SU-DHL-6 (cell line): ENCODE data around the gene FBXO10.

Experiments used
- EZH2phosphoT487 ChIP-seq: fragments of 200-600 bp; sonication (generic), shearing (Covaris generic); conservative IDR thresholded peaks from 2 replicates; pipeline ENCODE4 v1.6.1; 2018; ENCODE audit warnings: mild to moderate bottlenecking, antibody characterized with exemption, low read length, moderate library complexity, mixed read lengths
- TF ChIP-seq, protein P1 (sequence below): fragments of 200-600 bp; sonication (generic); IDR thresholded peaks from one replicate; pipeline ENCODE4 v1.5.1; 2017; ENCODE audit warnings: antibody characterized with exemption, mild to moderate bottlenecking, low read length, moderate library complexity; ENCODE audit not compliant: insufficient read depth, poor library complexity, severe bottlenecking

DNA sequence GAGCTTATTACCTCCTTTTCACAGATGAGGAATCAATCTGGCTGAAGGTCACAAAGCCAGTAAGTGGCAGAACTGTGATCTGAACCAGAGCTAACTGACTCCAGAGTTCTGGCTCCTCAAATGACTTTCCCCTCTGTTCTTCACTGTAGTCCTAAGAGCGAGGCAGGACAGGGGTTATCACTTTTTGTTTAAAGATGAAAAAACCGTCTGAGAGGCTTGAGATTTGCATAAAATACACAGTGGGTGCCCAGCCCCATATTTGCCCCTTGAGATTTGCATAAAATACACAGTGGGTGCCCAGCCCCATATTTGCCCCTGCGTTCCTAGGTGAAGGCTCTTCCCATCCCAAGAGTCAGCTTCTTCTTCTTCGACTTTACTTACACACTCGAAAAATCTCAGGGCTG, 667 bp downstream of the FBXO10 start:
- TF ChIP-seq, protein P1, sequence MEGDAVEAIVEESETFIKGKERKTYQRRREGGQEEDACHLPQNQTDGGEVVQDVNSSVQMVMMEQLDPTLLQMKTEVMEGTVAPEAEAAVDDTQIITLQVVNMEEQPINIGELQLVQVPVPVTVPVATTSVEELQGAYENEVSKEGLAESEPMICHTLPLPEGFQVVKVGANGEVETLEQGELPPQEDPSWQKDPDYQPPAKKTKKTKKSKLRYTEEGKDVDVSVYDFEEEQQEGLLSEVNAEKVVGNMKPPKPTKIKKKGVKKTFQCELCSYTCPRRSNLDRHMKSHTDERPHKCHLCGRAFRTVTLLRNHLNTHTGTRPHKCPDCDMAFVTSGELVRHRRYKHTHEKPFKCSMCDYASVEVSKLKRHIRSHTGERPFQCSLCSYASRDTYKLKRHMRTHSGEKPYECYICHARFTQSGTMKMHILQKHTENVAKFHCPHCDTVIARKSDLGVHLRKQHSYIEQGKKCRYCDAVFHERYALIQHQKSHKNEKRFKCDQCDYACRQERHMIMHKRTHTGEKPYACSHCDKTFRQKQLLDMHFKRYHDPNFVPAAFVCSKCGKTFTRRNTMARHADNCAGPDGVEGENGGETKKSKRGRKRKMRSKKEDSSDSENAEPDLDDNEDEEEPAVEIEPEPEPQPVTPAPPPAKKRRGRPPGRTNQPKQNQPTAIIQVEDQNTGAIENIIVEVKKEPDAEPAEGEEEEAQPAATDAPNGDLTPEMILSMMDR: no peak
- TF ChIP-seq EZH2phosphoT487: no peak
